GM20431 (cell line): ENCODE measurements around the gene EIF5A.

Experiments
- in situ Hi-C: fragments of 300-500 bp; cut with MseI, MboI; formaldehyde crosslinking; loops from one replicate; pipeline ENCODE4 v1.15.0; 2020; ENCODE audit warnings: low sequenced_read_pairs; ENCODE audit not compliant: unreplicated experiment

The EIF5A gene

GRCh38 chr17:7306911-7307685 is at the start of gene EIF5A:
Gene EIF5A (plus strand): TSS chr17:7307628. CDS start chr17:7309636, 2,008 bp downstream.
- in situ Hi-C loops, result no loop called here

GRCh38 chr17:7258731-7259554 is 48.5 kb upstream of the EIF5A start:
- in situ Hi-C loops, result no loop called here

GRCh38 chr17:7259555-7259889 is 47.9 kb upstream of the EIF5A start:
- in situ Hi-C loops, result no loop called here

- in situ Hi-C loops, result no loop called here
Observed at GRCh38 chr17:7260151-7260550, 47.3 kb upstream of the EIF5A start.

- in situ Hi-C loops, result no loop called here
Observed at GRCh38 chr17:7260651-7261378, 46.6 kb upstream of the EIF5A start.

- in situ Hi-C loops, result no loop called here
Observed at GRCh38 chr17:7261379-7262191, 45.8 kb upstream of the EIF5A start.

- in situ Hi-C loops, result no loop called here
Observed at GRCh38 chr17:7262192-7262934, 45.1 kb upstream of the EIF5A start, which contains the start of gene CLDN7. Gene CLDN7 (minus strand): TSS chr17:7262478. CDS start chr17:7262043, 435 bp downstream.

GRCh38 chr17:7262935-7263800 is 44.3 kb upstream of the EIF5A start:
- in situ Hi-C loops, result no loop called here

GRCh38 chr17:7263801-7264078 is 43.7 kb upstream of the EIF5A start:
- in situ Hi-C loops, result no loop called here

- in situ Hi-C loops, result no loop called here
Observed at GRCh38 chr17:7266784-7267183, 40.6 kb upstream of the EIF5A start.

- in situ Hi-C loops, result loop anchor here (25.0 kb wide), 1 partner anchor 217 kb away; no protein-coding TSS in a partner anchor
Observed at GRCh38 chr17:7279448-7279847, 28.0 kb upstream of the EIF5A start.

GRCh38 chr17:7280519-7281073 is 26.8 kb upstream of the EIF5A start:
- in situ Hi-C loops, result loop anchor here (25.0 kb wide), 1 partner anchor 218 kb away; no protein-coding TSS in a partner anchor

GRCh38 chr17:7281074-7281952 is 26.1 kb upstream of the EIF5A start, which contains the start of gene SLC2A4:
Gene SLC2A4 (plus strand): TSS chr17:7281718. CDS start chr17:7281935, 217 bp downstream.
- in situ Hi-C loops, result loop anchor here (25.0 kb wide), 1 partner anchor 219 kb away; no protein-coding TSS in a partner anchor

GRCh38 chr17:7281953-7282751 is 25.3 kb upstream of the EIF5A start:
- in situ Hi-C loops, result loop anchor here (25.0 kb wide), 1 partner anchor 220 kb away; no protein-coding TSS in a partner anchor

- in situ Hi-C loops, result loop anchor here (25.0 kb wide), 1 partner anchor 221 kb away; no protein-coding TSS in a partner anchor
Observed at GRCh38 chr17:7282752-7283321, 24.6 kb upstream of the EIF5A start.
